Measurements from ENCODE around the gene LRG1. TPM values are rescaled to one million over a fixed set of nuclear protein-coding genes. Genes with fewer than 3 reads are reported as not detected.
A peak's percentile ranks its signal among the peaks of the same experiment; 100 is the strongest.

Gene LRG1
- total and polyA plus RNA-seq, 2 of the 13 experiments (the other 11 are each of a cell fraction or from before 2014, with no cell fraction given), result 12.0 to 39.3 TPM

DNA sequence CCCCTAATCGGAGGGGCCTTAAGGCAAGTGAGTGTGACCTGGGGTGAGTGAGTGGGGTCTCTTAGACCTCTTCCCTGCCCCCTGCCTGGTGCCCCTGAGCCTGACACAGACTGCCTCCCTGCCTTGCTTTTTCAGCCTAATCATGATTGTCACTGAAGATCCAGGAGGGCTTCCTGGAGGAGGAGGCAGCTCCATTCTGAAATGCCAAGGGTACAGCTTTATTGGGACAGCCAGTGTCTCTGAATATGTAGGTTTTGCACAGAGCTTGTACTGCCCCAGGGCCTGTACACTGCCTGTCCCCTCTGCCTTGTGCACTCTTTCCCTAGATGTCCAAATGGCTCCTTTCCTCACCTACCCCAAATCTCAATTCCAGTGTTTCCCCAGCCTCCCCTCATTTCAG is 45.7 kb upstream of the LRG1 start (continued):
- TF ChIP-seq HNRNPK (IDR thresholded peaks at IDR 0.05; ENCODE audit: low read depth, low read length, poor library complexity, severe bottlenecking), result no peak
- no peak for TF ChIP-seq MTA1 (CRISPR knock-in tag; IDR thresholded peaks at IDR 0.05; ENCODE audit: borderline replicate concordance)
- TF ChIP-seq, protein P1, sequence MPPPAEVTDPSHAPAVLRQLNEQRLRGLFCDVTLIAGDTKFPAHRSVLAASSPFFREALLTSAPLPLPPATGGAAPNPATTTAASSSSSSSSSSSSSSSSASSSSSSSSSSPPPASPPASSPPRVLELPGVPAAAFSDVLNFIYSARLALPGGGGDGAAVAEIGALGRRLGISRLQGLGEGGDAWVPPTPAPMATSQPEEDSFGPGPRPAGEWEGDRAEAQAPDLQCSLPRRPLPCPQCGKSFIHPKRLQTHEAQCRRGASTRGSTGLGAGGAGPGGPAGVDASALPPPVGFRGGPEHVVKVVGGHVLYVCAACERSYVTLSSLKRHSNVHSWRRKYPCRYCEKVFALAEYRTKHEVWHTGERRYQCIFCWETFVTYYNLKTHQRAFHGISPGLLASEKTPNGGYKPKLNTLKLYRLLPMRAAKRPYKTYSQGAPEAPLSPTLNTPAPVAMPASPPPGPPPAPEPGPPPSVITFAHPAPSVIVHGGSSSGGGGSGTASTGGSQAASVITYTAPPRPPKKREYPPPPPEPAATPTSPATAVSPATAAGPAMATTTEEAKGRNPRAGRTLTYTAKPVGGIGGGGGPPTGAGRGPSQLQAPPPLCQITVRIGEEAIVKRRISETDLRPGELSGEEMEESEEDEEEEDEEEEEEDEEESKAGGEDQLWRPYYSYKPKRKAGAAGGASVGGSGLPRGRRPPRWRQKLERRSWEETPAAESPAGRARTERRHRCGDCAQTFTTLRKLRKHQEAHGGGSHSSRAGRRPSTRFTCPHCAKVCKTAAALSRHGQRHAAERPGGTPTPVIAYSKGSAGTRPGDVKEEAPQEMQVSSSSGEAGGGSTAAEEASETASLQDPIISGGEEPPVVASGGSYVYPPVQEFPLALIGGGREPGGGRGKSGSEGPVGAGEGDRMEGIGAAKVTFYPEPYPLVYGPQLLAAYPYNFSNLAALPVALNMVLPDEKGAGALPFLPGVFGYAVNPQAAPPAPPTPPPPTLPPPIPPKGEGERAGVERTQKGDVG (CRISPR knock-in tag; IDR thresholded peaks at IDR 0.05; ENCODE audit: borderline replicate concordance), result no peak
- TF ChIP-seq TGIF2 (CRISPR knock-in tag; IDR thresholded peaks at IDR 0.05), result 0 out of 2 replicates have a peak, but pooled peaks have one; percentile 22
- TF ChIP-seq, protein P2, sequence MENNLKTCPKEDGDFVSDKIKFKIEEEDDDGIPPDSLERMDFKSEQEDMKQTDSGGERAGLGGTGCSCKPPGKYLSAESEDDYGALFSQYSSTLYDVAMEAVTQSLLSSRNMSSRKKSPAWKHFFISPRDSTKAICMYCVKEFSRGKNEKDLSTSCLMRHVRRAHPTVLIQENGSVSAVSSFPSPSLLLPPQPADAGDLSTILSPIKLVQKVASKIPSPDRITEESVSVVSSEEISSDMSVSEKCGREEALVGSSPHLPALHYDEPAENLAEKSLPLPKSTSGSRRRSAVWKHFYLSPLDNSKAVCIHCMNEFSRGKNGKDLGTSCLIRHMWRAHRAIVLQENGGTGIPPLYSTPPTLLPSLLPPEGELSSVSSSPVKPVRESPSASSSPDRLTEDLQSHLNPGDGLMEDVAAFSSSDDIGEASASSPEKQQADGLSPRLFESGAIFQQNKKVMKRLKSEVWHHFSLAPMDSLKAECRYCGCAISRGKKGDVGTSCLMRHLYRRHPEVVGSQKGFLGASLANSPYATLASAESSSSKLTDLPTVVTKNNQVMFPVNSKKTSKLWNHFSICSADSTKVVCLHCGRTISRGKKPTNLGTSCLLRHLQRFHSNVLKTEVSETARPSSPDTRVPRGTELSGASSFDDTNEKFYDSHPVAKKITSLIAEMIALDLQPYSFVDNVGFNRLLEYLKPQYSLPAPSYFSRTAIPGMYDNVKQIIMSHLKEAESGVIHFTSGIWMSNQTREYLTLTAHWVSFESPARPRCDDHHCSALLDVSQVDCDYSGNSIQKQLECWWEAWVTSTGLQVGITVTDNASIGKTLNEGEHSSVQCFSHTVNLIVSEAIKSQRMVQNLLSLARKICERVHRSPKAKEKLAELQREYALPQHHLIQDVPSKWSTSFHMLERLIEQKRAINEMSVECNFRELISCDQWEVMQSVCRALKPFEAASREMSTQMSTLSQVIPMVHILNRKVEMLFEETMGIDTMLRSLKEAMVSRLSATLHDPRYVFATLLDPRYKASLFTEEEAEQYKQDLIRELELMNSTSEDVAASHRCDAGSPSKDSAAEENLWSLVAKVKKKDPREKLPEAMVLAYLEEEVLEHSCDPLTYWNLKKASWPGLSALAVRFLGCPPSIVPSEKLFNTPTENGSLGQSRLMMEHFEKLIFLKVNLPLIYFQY (CRISPR knock-in tag; IDR thresholded peaks at IDR 0.05; ENCODE audit: borderline replicate concordance), result no peak
- TF ChIP-seq ZNF580 (CRISPR knock-in tag; IDR thresholded peaks at IDR 0.05; ENCODE audit: borderline replicate concordance, low read depth), result 0 out of 2 replicates have a peak, but pooled peaks have one; percentile 42
- no peak for TF ChIP-seq ZNF264 (CRISPR knock-in tag; IDR thresholded peaks at IDR 0.05)
- TF ChIP-seq GPN1 (CRISPR knock-in tag; IDR thresholded peaks at IDR 0.05; ENCODE audit: borderline replicate concordance), result no peak
- no peak for TF ChIP-seq FOXM1 (CRISPR knock-in tag; IDR thresholded peaks at IDR 0.05)
- no peak for TF ChIP-seq ZFYVE20 (CRISPR knock-in tag; IDR thresholded peaks at IDR 0.05; ENCODE audit: borderline replicate concordance, low read depth)
- no peak for TF ChIP-seq GLMP (CRISPR knock-in tag; IDR thresholded peaks at IDR 0.05; ENCODE audit: borderline replicate concordance)
- TF ChIP-seq ZNF792 (CRISPR knock-in tag; IDR thresholded peaks at IDR 0.05), result no peak
- TF ChIP-seq CEBPB (IDR thresholded peaks at IDR 0.05; ENCODE audit: borderline replicate concordance, low read depth, low read length), result no peak
- no peak for TF ChIP-seq CCAR2 (optimal IDR thresholded peaks at IDR 0.05; ENCODE audit: low read depth, low read length)
- TF ChIP-seq HDAC6 (IDR thresholded peaks at IDR 0.05; ENCODE audit: low read depth, low read length), result no peak
- TF ChIP-seq, protein P3, sequence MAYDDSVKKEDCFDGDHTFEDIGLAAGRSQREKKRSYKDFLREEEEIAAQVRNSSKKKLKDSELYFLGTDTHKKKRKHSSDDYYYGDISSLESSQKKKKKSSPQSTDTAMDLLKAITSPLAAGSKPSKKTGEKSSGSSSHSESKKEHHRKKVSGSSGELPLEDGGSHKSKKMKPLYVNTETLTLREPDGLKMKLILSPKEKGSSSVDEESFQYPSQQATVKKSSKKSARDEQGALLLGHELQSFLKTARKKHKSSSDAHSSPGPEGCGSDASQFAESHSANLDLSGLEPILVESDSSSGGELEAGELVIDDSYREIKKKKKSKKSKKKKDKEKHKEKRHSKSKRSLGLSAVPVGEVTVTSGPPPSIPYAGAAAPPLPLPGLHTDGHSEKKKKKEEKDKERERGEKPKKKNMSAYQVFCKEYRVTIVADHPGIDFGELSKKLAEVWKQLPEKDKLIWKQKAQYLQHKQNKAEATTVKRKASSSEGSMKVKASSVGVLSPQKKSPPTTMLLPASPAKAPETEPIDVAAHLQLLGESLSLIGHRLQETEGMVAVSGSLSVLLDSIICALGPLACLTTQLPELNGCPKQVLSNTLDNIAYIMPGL (CRISPR knock-in tag; IDR thresholded peaks at IDR 0.05; ENCODE audit: borderline replicate concordance in 1 of 2, low read depth in 1 of 2), result no peak
- no peak for TF ChIP-seq NFYB (CRISPR knock-in tag; IDR thresholded peaks at IDR 0.05)
- TF ChIP-seq ZNF44 (CRISPR knock-in tag; IDR thresholded peaks at IDR 0.05), result no peak
- TF ChIP-seq MYC (CRISPR knock-in tag; IDR thresholded peaks at IDR 0.05; ENCODE audit: borderline replicate concordance), result no peak
- no peak for TF ChIP-seq PRMT3 (CRISPR knock-in tag; IDR thresholded peaks at IDR 0.05; ENCODE audit: borderline replicate concordance, low read depth)
